K562 (cell line): Measurements from ENCODE around the gene VRK3. TPM values are rescaled to one million over a fixed set of nuclear protein-coding genes. Genes with fewer than 3 reads are reported as not detected.

ENCODE experiments used
- ARID2 ChIP-seq: fragments of 450-650 bp; IDR thresholded peaks from 2 replicates; pipeline ENCODE4 v1.6.1; 2017; ENCODE audit warnings: antibody characterized with exemption, mild to moderate bottlenecking
- BCLAF1 ChIP-seq, 2 experiments: fragments of 450-650 bp in 1 of 2; IDR thresholded peaks; 2 replicates each; pipeline ENCODE4 v1.6.1; 2011 to 2017; ENCODE audit warnings: low read depth in 2 of 2, antibody characterized with exemption in 1 of 2, borderline replicate concordance in 1 of 2, low read length in 1 of 2, mild to moderate bottlenecking in 1 of 2, mixed read lengths in 1 of 2; ENCODE audit not compliant: control insufficient read depth in 1 of 2
- CAMTA2 ChIP-seq: fragments of 250-450 bp; sonication (Bioruptor Pico); conservative IDR thresholded peaks from 2 replicates; pipeline ENCODE4 v1.5.1; 2022
- FOS ChIP-seq: IDR thresholded peaks from 3 replicates; pipeline ENCODE4 v1.6.1; 2011; ENCODE audit not compliant: insufficient read length; ENCODE audit errors: extremely low read depth
- GABPB2 ChIP-seq: fragments of 250-450 bp; sonication (Bioruptor Pico); conservative IDR thresholded peaks from 2 replicates; pipeline ENCODE4 v1.5.1; 2021; ENCODE audit warnings: mild to moderate bottlenecking
- JUND ChIP-seq, 2 experiments: IDR thresholded peaks; 2 replicates in 1 of 2; 3 replicates in 1 of 2; pipeline ENCODE4 v1.6.1; 2011; ENCODE audit warnings: borderline replicate concordance in 2 of 2, low read depth in 2 of 2, low read length in 2 of 2, improper control_type of control experiment in 1 of 2, missing biosample characterization in 1 of 2, missing genetic modification characterization in 1 of 2, missing genetic modification reagents in 1 of 2
- LARP7 ChIP-seq: fragments of 450-650 bp; IDR thresholded peaks from 2 replicates; pipeline ENCODE4 v1.6.1; 2016
- MAFG ChIP-seq: fragments of 450-650 bp; conservative IDR thresholded peaks from 2 replicates; pipeline ENCODE4 v1.6.1; 2016; ENCODE audit warnings: missing genetic modification characterization, missing compliant biosample characterization
- NFIC ChIP-seq: fragments of 450-650 bp; IDR thresholded peaks from 2 replicates; pipeline ENCODE4 v1.6.1; 2017; ENCODE audit warnings: mild to moderate bottlenecking, inconsistent platforms
- PPARD ChIP-seq: fragments of 250-450 bp; sonication (Bioruptor Pico); IDR thresholded peaks from 2 replicates; pipeline ENCODE4 v1.8.0; 2022; ENCODE audit warnings: inconsistent platforms, mild to moderate bottlenecking, moderate library complexity
- RUNX1 ChIP-seq: sonication (generic); IDR thresholded peaks from 2 replicates; pipeline ENCODE4 v1.6.1; 2016; ENCODE audit warnings: antibody characterized with exemption, low read depth
- SMAD4 ChIP-seq: fragments of 250-450 bp; sonication (Bioruptor Pico); conservative IDR thresholded peaks from 2 replicates; pipeline ENCODE4 v1.8.0; 2021; ENCODE audit warnings: inconsistent platforms, mild to moderate bottlenecking, moderate library complexity
- SMC3 ChIP-seq: conservative IDR thresholded peaks from 2 replicates; pipeline ENCODE4 v1.6.1; 2011; ENCODE audit warnings: low read depth, low read length, improper control_type of control experiment; ENCODE audit not compliant: insufficient read depth
- SNAPC5 ChIP-seq: fragments of 250-450 bp; sonication (Bioruptor Pico); IDR thresholded peaks from 2 replicates; pipeline ENCODE4 v1.8.0; 2021; ENCODE audit warnings: moderate library complexity, mild to moderate bottlenecking, inconsistent platforms
- TAL1 ChIP-seq: fragments of 450-650 bp; IDR thresholded peaks from 2 replicates; pipeline ENCODE4 v1.6.1; 2016; ENCODE audit warnings: mild to moderate bottlenecking
- TCF15 ChIP-seq: fragments of 250-450 bp; sonication (Bioruptor Pico); IDR thresholded peaks from 2 replicates; pipeline ENCODE4 v1.8.0; 2022; ENCODE audit warnings: moderate library complexity, mild to moderate bottlenecking, inconsistent platforms
- TRIM28 ChIP-seq: fragments of 450-650 bp; IDR thresholded peaks from 2 replicates; pipeline ENCODE4 v1.6.1; 2017
- U2AF2 ChIP-seq: fragments of 200-400 bp; formaldehyde crosslinking; optimal IDR thresholded peaks from 2 replicates; pipeline ENCODE3; 2017; ENCODE audit warnings: low read depth, mild to moderate bottlenecking, low read length
- VEZF1 ChIP-seq: fragments of 200-800 bp; sonication (Bioruptor generic); IDR thresholded peaks from 2 replicates; pipeline ENCODE4 v1.6.1; 2017; ENCODE audit warnings: missing genetic modification characterization, missing compliant biosample characterization
- ZC3H11A ChIP-seq: IDR thresholded peaks from 2 replicates; pipeline ENCODE4 v1.6.1; 2012; ENCODE audit warnings: low read depth, low read length, improper control_type of control experiment
- ZNF639 ChIP-seq, 2 experiments: fragments of 200-800 bp in 1 of 2; sonication (Bioruptor generic) in 1 of 2; sonication (generic) in 1 of 2; formaldehyde crosslinking in 1 of 2; IDR thresholded peaks in 1 of 2; conservative IDR thresholded peaks in 1 of 2; 2 replicates each; pipeline versions ENCODE4 v1.5.0 to v1.6.1; 2016 to 2020; ENCODE audit warnings: missing compliant biosample characterization in 1 of 2, missing genetic modification characterization in 1 of 2, missing genetic modification reagents in 1 of 2
- polyA plus RNA-seq, 8 experiments: library from polyadenylated mRNA; depleted of rRNA in 4 of 8; stranded (reverse) in 5 of 8; unstranded in 3 of 8; fragments of >200 nt; fragmentation: Nextera tagmentation in 2 of 8; fragmentation: Illumina TruSeq in 1 of 8; extraction: Ambion mirVana in 2 of 8; extraction: Trizol in 1 of 8; gene quantifications; 2 replicates each; pipeline versions ENCODE4 v1.2.1 to v1.2.3, GENCODE V29; 2011 to 2014; ENCODE audit warnings: inconsistent platforms in 1 of 8, missing spikeins in 1 of 8
- total RNA-seq, 7 experiments: library from RNA; depleted of rRNA in 6 of 7; stranded (reverse); fragments of >200 nt in 6 of 7; fragmentation: Illumina TruSeq in 2 of 7; extraction: Trizol in 2 of 7; gene quantifications; 2 replicates each; pipeline versions ENCODE4 v1.2.1 to v1.2.3, GENCODE V29; 2011 to 2021; ENCODE audit warnings: low replicate concordance in 1 of 7

VRK3 gene
- total and polyA plus RNA-seq, 9 of the 15 experiments (the other 6 are each of a cell fraction or from before 2014, with no cell fraction given) = 25.6 to 94.3 (median 42.9) TPM

- TF ChIP-seq ZNF639 (CRISPR knock-in tag; conservative IDR thresholded peaks at IDR 0.05 in 1 of 2, IDR thresholded peaks at IDR 0.05 in 1 of 2) (peak in 1 of 2 experiments; percentile 84; a peak in 2 of 4 replicates), ARID2 (no peak), FOS (no peak), SMC3 (no peak), BCLAF1 (IDR thresholded peaks at IDR 0.05; ENCODE audit: borderline replicate concordance in 1 of 2, control insufficient read depth in 1 of 2, low read depth in 2 of 2, low read length in 1 of 2) (0 out of 4 replicates have a peak, but pooled peaks of 1 of the 2 experiments have one; percentile 68), TAL1 (no peak), JUND (IDR thresholded peaks at IDR 0.05; ENCODE audit: borderline replicate concordance, low read depth, low read length) (no peak; the same call in 1 of the 2 replicates), JUND (tag; IDR thresholded peaks at IDR 0.05; ENCODE audit: borderline replicate concordance, low read depth, low read length) (peak; percentile 58; the same call in 1 of the 3 replicates), RUNX1 (no peak), MAFG (tag) (no peak), VEZF1 (no peak; the same call in 1 of the 2 replicates), SMAD4 (peak; percentile 58), SNAPC5 (CRISPR knock-in tag) (no peak), NFIC (no peak), TCF15 (no peak), PPARD (no peak), TRIM28 (peak; percentile 45; the same call in 1 of the 2 replicates), U2AF2 (no peak), ZC3H11A (no peak), CAMTA2 (CRISPR knock-in tag) (no peak), LARP7 (no peak), GABPB2 (CRISPR knock-in tag) (no peak)
Measured at GRCh38 chr19:50025794-50026549, 800 bp upstream of the VRK3 start, which contains the start of gene ZNF473 (continued).
